KMS-11 (cell line): Measurements from ENCODE around the gene TMEM222.

Experiments
- H2AFZ ChIP-seq: fragments of 200-600 bp; sonication (generic); 2 replicates; pipeline ENCODE4 v1.6.1; 2016; ENCODE audit warnings: antibody characterized with exemption, mixed run types, low read depth
- H3K27ac ChIP-seq: fragments of 200-600 bp; sonication (generic); 2 replicates; pipeline ENCODE4 v1.6.1; 2016; ENCODE audit warnings: mild to moderate bottlenecking, mixed run types
- H3K27me3 ChIP-seq: fragments of 200-600 bp; sonication (generic); 2 replicates; pipeline ENCODE4 v1.6.1; 2017; ENCODE audit warnings: mild to moderate bottlenecking, low read depth, mixed run types, moderate library complexity; ENCODE audit not compliant: insufficient read depth
- H3K36me3 ChIP-seq: fragments of 200-600 bp; sonication (generic); 2 replicates; pipeline ENCODE4 v1.6.1; 2017; ENCODE audit warnings: mild to moderate bottlenecking, mixed run types; ENCODE audit not compliant: insufficient read depth
- H3K4me1 ChIP-seq: fragments of 200-600 bp; sonication (generic); 2 replicates; pipeline ENCODE4 v1.6.1; 2016; ENCODE audit warnings: mild to moderate bottlenecking, low read depth, mixed run types; ENCODE audit not compliant: poor library complexity, severe bottlenecking
- H3K4me2 ChIP-seq: fragments of 200-600 bp; sonication (generic); 2 replicates; pipeline ENCODE4 v1.7.0; 2016; ENCODE audit warnings: mild to moderate bottlenecking, mixed run types
- H3K4me3 ChIP-seq: fragments of 200-600 bp; sonication (generic); IDR thresholded peaks from 2 replicates; pipeline ENCODE4 v1.6.1; 2017; ENCODE audit warnings: low read depth, low read length, mixed read lengths; ENCODE audit not compliant: insufficient read depth
- H3K79me2 ChIP-seq: fragments of 200-600 bp; sonication (generic); 2 replicates; pipeline ENCODE4 v1.6.1; 2016; ENCODE audit warnings: low read depth, mixed run types; ENCODE audit not compliant: insufficient read depth
- H3K9ac ChIP-seq: fragments of 200-600 bp; sonication (generic); 2 replicates; pipeline ENCODE4 v1.6.1; 2016; ENCODE audit warnings: mild to moderate bottlenecking, mixed run types
- H4K20me1 ChIP-seq: fragments of 200-600 bp; sonication (generic); 2 replicates; pipeline ENCODE4 v1.6.1; 2016; ENCODE audit warnings: mild to moderate bottlenecking, mixed run types; ENCODE audit not compliant: insufficient read depth
- CTCF ChIP-seq: fragments of 200-600 bp; sonication (generic); conservative IDR thresholded peaks from 2 replicates; pipeline ENCODE4 v1.6.1; 2017; ENCODE audit warnings: low read depth, mild to moderate bottlenecking, antibody characterized with exemption, low read length, moderate library complexity, mixed read lengths

The TMEM222 gene

GRCh38 chr1:27321813-27322568, at the start of gene TMEM222:
TSS of gene TMEM222 (plus strand) at chr1:27322163. CDS start at chr1:27322198, 35 bp downstream.
- Histone ChIP-seq H3K27ac (peak within 1 kb of the TSS; percentile 66), H3K27me3 (no peaks in the 10 kb centered on the region), H3K4me2 (peak within 1 kb of the TSS; percentile 95), H3K79me2 (peaks cover 46% of the 10 kb centered on the region), H2AFZ (peak within 1 kb of the TSS; percentile 90), H4K20me1 (no peaks in the 10 kb centered on the region), H3K36me3 (no peaks in the 10 kb centered on the region), H3K4me1 (peaks cover 12% of the 10 kb centered on the region), H3K4me3 (peak within 1 kb of the TSS; percentile 81), H3K9ac (peak within 1 kb of the TSS; percentile 91)
- TF ChIP-seq CTCF = no peak

GRCh38 chr1:27274204-27274603, 47.8 kb upstream of the TMEM222 start:
- H3K79me2 ChIP-seq = no peaks in the 10 kb centered on the region
- no peak overlapping the region for H3K9ac ChIP-seq
- TF ChIP-seq CTCF = no peak
- no peaks in the 10 kb centered on the region for H3K36me3 ChIP-seq
- H3K4me2 ChIP-seq = no peak overlapping the region
- no peaks in the 10 kb centered on the region for H3K27me3 ChIP-seq
- no peak overlapping the region for H2AFZ ChIP-seq
- no peak overlapping the region for H3K27ac ChIP-seq
- H3K4me3 ChIP-seq = no peak overlapping the region
- H3K4me1 ChIP-seq = no peaks in the 10 kb centered on the region
- H4K20me1 ChIP-seq = no peaks in the 10 kb centered on the region

GRCh38 chr1:27275696-27276095, 46.3 kb upstream of the TMEM222 start:
- H3K4me1 ChIP-seq = no peaks in the 10 kb centered on the region
- no peaks in the 10 kb centered on the region for H4K20me1 ChIP-seq
- no peak overlapping the region for H2AFZ ChIP-seq
- H3K9ac ChIP-seq = no peak overlapping the region
- no peaks in the 10 kb centered on the region for H3K36me3 ChIP-seq
- H3K27ac ChIP-seq = no peak overlapping the region
- no peaks in the 10 kb centered on the region for H3K79me2 ChIP-seq
- H3K4me3 ChIP-seq = no peak overlapping the region
- TF ChIP-seq CTCF = no peak
- no peaks in the 10 kb centered on the region for H3K27me3 ChIP-seq
- no peak overlapping the region for H3K4me2 ChIP-seq

- no peaks in the 10 kb centered on the region for H3K36me3 ChIP-seq
- no peaks in the 10 kb centered on the region for H4K20me1 ChIP-seq
- H3K27me3 ChIP-seq = no peaks in the 10 kb centered on the region
- H3K4me3 ChIP-seq = no peak overlapping the region
- no peaks in the 10 kb centered on the region for H3K4me1 ChIP-seq
- no peak overlapping the region for H3K4me2 ChIP-seq
- TF ChIP-seq CTCF = peak; percentile 87
- no peaks in the 10 kb centered on the region for H3K79me2 ChIP-seq
- H2AFZ ChIP-seq = no peak overlapping the region
- no peak overlapping the region for H3K9ac ChIP-seq
- H3K27ac ChIP-seq = no peak overlapping the region
Observed at GRCh38 chr1:27284425-27285273, 37.3 kb upstream of the TMEM222 start.
